K562 (cell line): ENCODE measurements around the gene PBX4.

Experiments used
- CTCF ChIP-seq, 3 experiments: IDR thresholded peaks in 2 of 3; conservative IDR thresholded peaks in 1 of 3; 2 replicates each; pipeline ENCODE4 v1.5.1; 2011 to 2012; ENCODE audit warnings: low read length in 3 of 3, mild to moderate bottlenecking in 3 of 3, control low read depth in 2 of 3, improper control_type of control experiment in 1 of 3, inconsistent platforms in 1 of 3, low read depth in 1 of 3, mixed read lengths in 1 of 3, moderate library complexity in 1 of 3; ENCODE audit not compliant: insufficient read depth in 2 of 3
- NBN ChIP-seq: fragments of 450-650 bp; IDR thresholded peaks from 2 replicates; pipeline ENCODE4 v1.6.1; 2016; ENCODE audit warnings: low read depth, mild to moderate bottlenecking
- TRIM25 ChIP-seq: fragments of 450-650 bp; IDR thresholded peaks from 2 replicates; pipeline ENCODE4 v1.7.0; 2016; ENCODE audit warnings: borderline replicate concordance
- ZNF274 ChIP-seq: IDR thresholded peaks from 2 replicates; pipeline ENCODE4 v1.6.1; 2011; ENCODE audit warnings: low read depth, mild to moderate bottlenecking, low read length, moderate library complexity, borderline replicate concordance

DNA sequence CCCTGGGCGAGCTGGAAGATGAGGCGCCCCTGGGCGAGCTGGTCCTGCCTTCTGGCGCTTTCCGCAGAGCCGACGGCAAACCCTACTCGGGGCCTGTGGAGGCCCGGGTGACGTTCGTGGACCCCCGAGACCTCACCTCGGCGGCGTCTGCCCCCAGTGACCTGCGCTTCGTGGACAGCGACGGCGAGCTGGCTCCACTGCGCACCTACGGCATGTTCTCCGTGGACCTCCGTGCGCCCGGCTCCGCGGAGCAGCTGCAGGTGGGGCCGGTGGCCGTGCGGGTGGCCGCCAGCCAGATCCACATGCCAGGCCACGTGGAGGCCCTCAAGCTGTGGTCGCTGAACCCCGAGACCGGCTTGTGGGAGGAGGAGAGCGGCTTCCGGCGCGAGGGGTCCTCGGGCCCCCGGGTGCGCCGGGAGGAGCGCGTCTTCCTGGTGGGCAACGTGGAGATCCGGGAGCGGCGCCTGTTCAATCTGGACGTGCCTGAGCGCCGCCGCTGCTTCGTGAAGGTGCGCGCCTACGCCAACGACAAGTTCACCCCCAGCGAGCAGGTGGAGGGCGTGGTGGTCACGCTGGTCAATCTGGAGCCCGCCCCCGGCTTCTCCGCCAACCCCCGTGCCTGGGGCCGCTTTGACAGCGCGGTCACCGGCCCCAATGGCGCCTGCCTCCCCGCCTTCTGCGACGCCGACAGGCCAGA, 74.1 kb downstream of the PBX4 start:
- no peak for TF ChIP-seq ZNF274
- no peak for TF ChIP-seq CTCF (IDR thresholded peaks at IDR 0.05 in 2 of 3, conservative IDR thresholded peaks at IDR 0.05 in 1 of 3; ENCODE audit: insufficient read depth in 2 of 3, low read depth in 1 of 3, low read length in 3 of 3)
- no peak for TF ChIP-seq TRIM25
- no peak for TF ChIP-seq NBN
